ENCODE results near the gene ITGAD. TPM values are rescaled to one million over a fixed set of nuclear protein-coding genes. Genes with fewer than 3 reads are reported as not detected.

The ITGAD gene
- polyA plus RNA-seq, 1 of the 3 experiments (the other 2 are of a cell fraction) = not detected

DNA sequence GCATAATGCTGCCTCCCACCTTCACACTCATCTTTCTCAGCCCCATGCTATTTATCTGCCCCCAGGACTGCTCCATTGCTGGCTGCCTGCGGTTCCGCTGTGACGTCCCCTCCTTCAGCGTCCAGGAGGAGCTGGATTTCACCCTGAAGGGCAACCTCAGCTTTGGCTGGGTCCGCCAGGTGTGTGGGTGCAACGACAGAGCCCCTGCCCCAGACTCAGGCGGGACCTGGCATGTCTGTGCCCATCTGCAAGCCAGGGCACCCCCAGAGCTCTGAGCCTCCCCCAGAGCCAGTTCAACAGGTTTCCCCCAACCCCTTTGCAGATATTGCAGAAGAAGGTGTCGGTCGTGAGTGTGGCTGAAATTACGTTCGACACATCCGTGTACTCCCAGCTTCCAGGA, 12.9 kb upstream of the ITGAD start:
- Histone ChIP-seq H3K4me1 (ENCODE audit: control insufficient read depth in 1 of 2, insufficient read depth in 2 of 2, low read depth in 1 of 2, low read length in 1 of 2) (no peaks in the 10 kb centered on the region), H3F3A (replicated peaks; ENCODE audit: insufficient read depth) (no peaks in the 10 kb centered on the region), H3K9ac (no peak overlapping the region), H3K79me2 (ENCODE audit: insufficient read depth) (no peaks in the 10 kb centered on the region), H3K27me3 (ENCODE audit: insufficient read depth) (peaks cover 78% of the 10 kb centered on the region), H3K36me3 (replicated peaks in 1 of 2; ENCODE audit: control insufficient read depth in 1 of 2, insufficient read depth in 2 of 2, low read length in 1 of 2) (no peaks in the 10 kb centered on the region), H2AFZ (ENCODE audit: low read depth) (no peak overlapping the region), H3K9me3 (no peaks in the 10 kb centered on the region), H3K4me2 (no peak overlapping the region), H3K9me2 (no peaks in the 10 kb centered on the region), H3K4me3 (ENCODE audit: low read depth in 2 of 2, low read length in 1 of 2) (no peak overlapping the region), H4K20me1 (ENCODE audit: insufficient read depth) (no peaks in the 10 kb centered on the region), H3K27ac (ENCODE audit: low read depth in 2 of 2, low read length in 1 of 2) (no peak overlapping the region)
- DNase-seq = no peak
- TF ChIP-seq GATA2 (CRISPR knock-in tag; IDR thresholded peaks at IDR 0.05) = no peak
- TF ChIP-seq YY1 (IDR thresholded peaks at IDR 0.05; ENCODE audit: low read depth) = no peak
- TF ChIP-seq SMC3 (IDR thresholded peaks at IDR 0.05; ENCODE audit: low read depth, low read length) = no peak
- no peak for TF ChIP-seq USF2 (IDR thresholded peaks at IDR 0.05; ENCODE audit: borderline replicate concordance, low read depth, low read length)
- TF ChIP-seq POLR2AphosphoS5 (IDR thresholded peaks at IDR 0.05; ENCODE audit: low read depth, low read length) = no peak
- TF ChIP-seq TCF12 (IDR thresholded peaks at IDR 0.05) = no peak
- no peak for TF ChIP-seq CHD2 (IDR thresholded peaks at IDR 0.05; ENCODE audit: low read length, partially characterized antibody)
- no peak for TF ChIP-seq JUND (IDR thresholded peaks at IDR 0.05)
- no peak for TF ChIP-seq ELF1 (IDR thresholded peaks at IDR 0.05)
- ChIA-PET POLR2A (no interaction called here), CTCF (no interaction called here)
- 30% methylated on average over 12 of the region's 12 CpGs for WGBS (ENCODE audit: low lambda C conversion rate)

DNA sequence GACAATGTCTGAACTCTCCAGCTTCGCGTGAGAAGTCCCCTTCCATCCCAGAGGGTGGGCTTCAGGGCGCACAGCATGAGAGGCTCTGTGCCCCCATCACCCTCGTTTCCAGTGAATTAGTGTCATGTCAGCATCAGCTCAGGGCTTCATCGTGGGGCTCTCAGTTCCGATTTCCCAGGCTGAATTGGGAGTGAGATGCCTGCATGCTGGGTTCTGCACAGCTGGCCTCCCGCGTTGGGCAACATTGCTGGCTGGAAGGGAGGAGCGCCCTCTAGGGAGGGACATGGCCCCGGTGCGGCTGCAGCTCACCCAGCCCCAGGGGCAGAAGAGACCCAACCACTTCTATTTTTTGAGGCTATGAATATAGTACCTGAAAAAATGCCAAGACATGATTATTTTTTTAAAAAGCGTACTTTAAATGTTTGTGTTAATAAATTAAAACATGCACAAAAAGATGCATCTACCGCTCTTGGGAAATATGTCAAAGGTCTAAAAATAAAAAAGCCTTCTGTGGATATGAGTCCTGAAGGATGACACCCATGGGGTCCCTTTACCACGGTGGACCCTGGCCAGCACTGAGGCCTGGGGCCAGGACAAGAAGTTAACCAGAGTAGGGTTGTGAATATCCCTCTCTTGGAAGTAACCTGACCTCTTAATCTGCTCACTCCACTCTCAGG, 10.5 kb upstream of the ITGAD start:
- H3K4me1 ChIP-seq (ENCODE audit: control insufficient read depth in 1 of 2, insufficient read depth in 2 of 2, low read depth in 1 of 2, low read length in 1 of 2) = no peaks in the 10 kb centered on the region
- H3K27me3 ChIP-seq (ENCODE audit: insufficient read depth) = peaks cover 72% of the 10 kb centered on the region
- no peaks in the 10 kb centered on the region for H4K20me1 ChIP-seq (ENCODE audit: insufficient read depth)
- POLR2A ChIA-PET = no interaction called here
- H3K9me3 ChIP-seq = no peaks in the 10 kb centered on the region
- H3K4me2 ChIP-seq = no peak overlapping the region
- WGBS (ENCODE audit: low lambda C conversion rate) = 13% methylated on average over 14 of the region's 14 CpGs
- no peaks in the 10 kb centered on the region for H3K9me2 ChIP-seq
- H3K79me2 ChIP-seq (ENCODE audit: insufficient read depth) = no peaks in the 10 kb centered on the region
- CTCF ChIA-PET = interaction anchor here (0.6 to 1.8 kb wide), 14 partner anchors 9 to 397 kb away, joined by 3 to 9 read pairs (median 3); partner anchors contain the start of genes HSD3B7 and ZNF843
- no peak overlapping the region for H2AFZ ChIP-seq (ENCODE audit: low read depth)
- H3F3A ChIP-seq (replicated peaks; ENCODE audit: insufficient read depth) = peaks cover 5% of the 10 kb centered on the region
- no peak overlapping the region for H3K27ac ChIP-seq (ENCODE audit: low read depth in 2 of 2, low read length in 1 of 2)
- H3K36me3 ChIP-seq (replicated peaks in 1 of 2; ENCODE audit: control insufficient read depth in 1 of 2, insufficient read depth in 2 of 2, low read length in 1 of 2) = no peaks in the 10 kb centered on the region
- H3K9ac ChIP-seq = no peak overlapping the region
- peak overlapping the region in 1 of 2 experiments; percentile 26; a peak in 1 of 4 replicates for H3K4me3 ChIP-seq (ENCODE audit: low read depth in 2 of 2, low read length in 1 of 2)
- DNase-seq = peak; percentile 71
- TF ChIP-seq RXRA (IDR thresholded peaks at IDR 0.05; ENCODE audit: borderline replicate concordance, low read depth) (no peak), PBX3 (IDR thresholded peaks at IDR 0.05) (no peak), RAD21 (IDR thresholded peaks at IDR 0.05; ENCODE audit: low read length) (peak; percentile 60), SIN3A (IDR thresholded peaks at IDR 0.05; ENCODE audit: borderline replicate concordance, low read depth, low read length) (no peak), FOXJ3 (CRISPR knock-in tag; IDR thresholded peaks at IDR 0.05) (no peak), NRF1 (IDR thresholded peaks at IDR 0.05; ENCODE audit: low read depth, low read length) (no peak), FOSL2 (IDR thresholded peaks at IDR 0.05; ENCODE audit: borderline replicate concordance, low read depth) (no peak), TAF1 (IDR thresholded peaks at IDR 0.05; ENCODE audit: borderline replicate concordance, low read depth, low read length) (no peak), POLR2AphosphoS5 (IDR thresholded peaks at IDR 0.05; ENCODE audit: low read depth, low read length) (no peak), ZBTB33 (IDR thresholded peaks at IDR 0.05; ENCODE audit: borderline replicate concordance, low read depth) (no peak), IRF3 (IDR thresholded peaks at IDR 0.05; ENCODE audit: low read depth, low read length) (no peak), REST (IDR thresholded peaks at IDR 0.05; ENCODE audit: low read depth, low read length) (no peak)

Data from SK-N-SH (cell line).